Suprapubic skin (tissue), 3 donors: ENCODE measurements around the gene AK2.

Experiments
- CTCF ChIP-seq, 2 donors: fragments of 200-600 bp in 1 of 2; fragments of 450-650 bp in 1 of 2; sonication (generic) in 1 of 2; IDR thresholded peaks; one replicate each; pipeline ENCODE4 v1.5.1; 2016 to 2019; ENCODE audit warnings: antibody characterized with exemption in 2 of 2, mild to moderate bottlenecking in 1 of 2, moderate library complexity in 1 of 2
- POLR2AphosphoS5 ChIP-seq, 3 donors: sonication (generic); formaldehyde crosslinking; IDR thresholded peaks; one replicate each; pipeline ENCODE4 v1.6.1; 2017; ENCODE audit warnings: antibody characterized with exemption in 3 of 3

GRCh38 chr1:33012165-33012564 lies 24.5 kb downstream of the AK2 start:
- TF ChIP-seq POLR2AphosphoS5 (IDR thresholded peaks at IDR 0.05) (no peak), CTCF (IDR thresholded peaks at IDR 0.05) (no peak)
